GM12872 (cell line): ENCODE measurements around the gene MTFR2.
A peak's percentile ranks its signal among the peaks of the same experiment; 100 is the strongest.

Experiments
- TF ChIP-seq, protein P1 (sequence below): IDR thresholded peaks from 3 replicates; pipeline ENCODE4 v1.5.1; 2011; ENCODE audit warnings: low read depth, mild to moderate bottlenecking, low read length, moderate library complexity; ENCODE audit not compliant: insufficient read depth

The MTFR2 gene

DNA sequence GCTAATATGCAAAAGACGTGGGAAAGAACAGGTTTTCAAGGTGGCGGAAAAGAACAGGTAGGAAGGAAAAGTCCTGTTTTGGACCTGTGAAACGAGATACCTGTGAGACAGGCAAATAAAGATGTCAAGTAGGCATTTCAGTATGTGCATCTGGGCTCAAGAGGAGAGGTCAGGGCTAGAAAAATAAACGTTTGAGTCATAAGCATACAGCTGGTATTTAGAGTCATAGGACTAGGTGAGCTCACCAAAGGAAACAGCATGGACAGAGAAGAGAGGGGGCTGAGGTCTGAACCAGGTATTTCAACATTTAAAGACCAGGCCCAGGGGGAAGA, 14.9 kb downstream of the MTFR2 start:
- TF ChIP-seq, protein P1, sequence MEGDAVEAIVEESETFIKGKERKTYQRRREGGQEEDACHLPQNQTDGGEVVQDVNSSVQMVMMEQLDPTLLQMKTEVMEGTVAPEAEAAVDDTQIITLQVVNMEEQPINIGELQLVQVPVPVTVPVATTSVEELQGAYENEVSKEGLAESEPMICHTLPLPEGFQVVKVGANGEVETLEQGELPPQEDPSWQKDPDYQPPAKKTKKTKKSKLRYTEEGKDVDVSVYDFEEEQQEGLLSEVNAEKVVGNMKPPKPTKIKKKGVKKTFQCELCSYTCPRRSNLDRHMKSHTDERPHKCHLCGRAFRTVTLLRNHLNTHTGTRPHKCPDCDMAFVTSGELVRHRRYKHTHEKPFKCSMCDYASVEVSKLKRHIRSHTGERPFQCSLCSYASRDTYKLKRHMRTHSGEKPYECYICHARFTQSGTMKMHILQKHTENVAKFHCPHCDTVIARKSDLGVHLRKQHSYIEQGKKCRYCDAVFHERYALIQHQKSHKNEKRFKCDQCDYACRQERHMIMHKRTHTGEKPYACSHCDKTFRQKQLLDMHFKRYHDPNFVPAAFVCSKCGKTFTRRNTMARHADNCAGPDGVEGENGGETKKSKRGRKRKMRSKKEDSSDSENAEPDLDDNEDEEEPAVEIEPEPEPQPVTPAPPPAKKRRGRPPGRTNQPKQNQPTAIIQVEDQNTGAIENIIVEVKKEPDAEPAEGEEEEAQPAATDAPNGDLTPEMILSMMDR = no peak

DNA sequence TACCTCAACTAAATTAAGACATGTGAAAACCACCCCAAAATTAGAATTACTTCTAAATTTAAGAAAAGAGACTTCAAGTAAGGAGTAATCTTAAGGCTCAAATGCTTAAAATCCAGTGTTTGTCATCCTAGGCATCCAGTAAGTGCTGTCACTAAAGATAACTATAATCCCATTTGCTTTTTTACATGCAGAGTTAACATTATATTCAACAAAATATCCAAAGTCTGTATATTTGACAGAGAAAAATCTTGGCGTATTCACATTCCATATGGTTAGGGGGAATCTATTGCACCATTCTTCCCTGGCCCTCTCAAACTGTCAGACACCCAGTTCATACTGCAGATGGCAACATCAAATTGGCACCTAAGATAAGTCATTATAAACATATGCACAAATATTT, 17.4 kb downstream of the MTFR2 start:
- TF ChIP-seq, protein P1 = no peak

DNA sequence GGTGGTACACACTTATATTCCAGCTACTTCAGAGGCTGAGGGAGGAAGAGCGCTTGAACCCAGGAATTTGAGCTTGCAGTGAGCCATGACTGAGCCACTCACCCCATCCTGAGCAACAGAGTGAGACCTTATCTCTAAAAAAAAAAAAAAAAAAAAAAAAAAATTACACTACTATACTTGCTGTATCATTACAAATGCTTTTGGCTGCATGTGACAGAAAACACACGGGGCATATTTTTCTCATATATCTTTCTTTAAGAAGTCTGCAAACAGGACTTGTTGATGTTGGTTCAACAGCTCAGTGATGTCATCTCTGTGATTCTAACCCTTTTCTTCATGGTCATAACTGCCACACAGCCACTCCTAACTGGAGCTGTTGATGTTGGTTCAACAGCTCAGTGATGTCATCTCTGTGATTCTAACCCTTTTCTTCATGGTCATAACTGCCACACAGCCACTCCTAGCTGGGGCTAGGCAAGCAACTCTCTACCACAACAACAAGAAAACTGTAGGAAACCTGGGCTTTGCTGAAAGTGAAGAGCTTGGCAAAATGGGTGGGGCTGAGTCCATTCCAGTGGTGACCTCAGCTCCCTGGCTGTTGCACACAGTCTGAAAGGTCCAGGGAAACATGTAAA, 19.8 kb downstream of the MTFR2 start:
- TF ChIP-seq, protein P1 = no peak

DNA sequence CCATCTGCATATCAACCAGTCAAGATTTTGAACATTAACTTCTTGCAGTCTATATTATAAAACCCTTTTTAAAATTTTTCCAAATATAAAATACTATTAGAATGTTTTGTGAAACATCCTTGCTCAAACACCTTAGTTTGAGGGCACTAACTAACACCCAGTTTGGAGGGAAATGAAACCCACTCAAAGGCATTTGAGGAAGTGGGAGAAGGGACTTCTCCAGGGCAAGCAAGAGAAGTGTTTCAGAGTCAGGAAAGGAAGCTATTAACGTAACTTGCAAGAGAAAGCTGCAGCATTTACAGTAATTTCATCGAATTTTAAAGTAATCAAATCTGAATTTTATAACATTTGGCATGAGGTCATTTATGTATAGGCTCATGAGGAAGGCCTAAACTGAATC, 21.3 kb downstream of the MTFR2 start:
- TF ChIP-seq, protein P1 = no peak

DNA sequence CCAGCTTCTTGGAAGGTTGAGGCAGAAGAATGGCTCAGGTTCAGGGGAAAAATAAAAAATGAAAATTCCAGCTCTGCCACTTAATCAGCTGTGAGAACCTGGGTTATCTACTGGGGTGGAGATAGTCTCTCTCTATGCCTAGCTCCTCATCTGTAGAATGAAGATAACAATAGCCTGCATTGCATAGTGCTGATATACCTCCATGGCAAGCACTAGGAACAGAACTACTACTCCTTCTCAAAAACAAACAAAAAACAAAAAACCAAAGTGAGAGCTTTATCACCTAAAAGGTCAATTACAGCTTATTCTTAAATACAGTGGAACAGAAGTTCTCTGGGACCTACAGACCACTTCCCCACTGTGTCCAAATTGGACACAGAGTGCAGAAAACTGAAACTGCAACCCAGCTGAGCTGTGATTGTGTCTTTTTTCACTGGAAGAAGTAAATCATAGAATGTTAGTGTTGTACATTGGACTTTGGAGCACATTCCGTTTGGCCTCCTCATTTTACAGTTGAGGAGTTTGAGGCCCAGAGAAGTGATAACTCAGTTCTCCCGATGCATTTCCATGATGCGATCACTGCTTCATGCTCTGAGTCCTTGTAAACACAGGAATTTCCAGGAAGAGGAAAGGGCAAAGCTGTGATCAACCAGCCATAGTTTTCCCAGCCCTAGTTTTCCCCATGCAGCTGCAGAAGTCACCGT, 23.3 kb downstream of the MTFR2 start:
- TF ChIP-seq, protein P1 = no peak

DNA sequence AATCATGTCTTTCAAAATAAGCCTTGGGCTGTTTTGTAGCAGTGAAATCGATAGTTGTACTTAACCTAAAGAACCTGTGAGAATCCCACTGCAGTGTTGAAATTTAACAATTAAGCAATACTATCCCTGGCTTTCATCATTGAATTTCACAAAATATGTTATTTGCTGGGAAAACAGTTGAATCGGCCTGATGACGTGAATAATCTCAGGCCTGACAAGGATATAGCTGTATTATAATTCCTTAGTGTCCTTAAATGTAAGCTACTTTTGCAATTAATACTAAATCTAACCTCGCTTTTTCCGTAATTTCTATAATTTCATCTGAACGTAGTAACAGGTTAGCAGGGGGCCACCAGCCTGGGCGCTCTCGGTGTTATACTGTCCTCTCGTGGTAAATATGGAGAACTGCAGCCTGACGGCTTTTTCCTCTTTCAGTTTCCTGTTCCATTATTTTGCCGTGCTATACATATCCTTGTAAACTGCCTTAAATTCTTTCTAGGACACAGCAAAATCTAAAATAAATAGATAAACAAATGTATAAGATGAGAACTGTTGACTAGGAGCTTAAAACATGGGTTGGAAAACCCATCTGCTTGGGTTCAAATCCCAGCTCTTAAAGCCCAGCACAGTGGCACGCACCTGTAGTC, 24.0 kb downstream of the MTFR2 start:
- TF ChIP-seq, protein P1 = peak; percentile 99

DNA sequence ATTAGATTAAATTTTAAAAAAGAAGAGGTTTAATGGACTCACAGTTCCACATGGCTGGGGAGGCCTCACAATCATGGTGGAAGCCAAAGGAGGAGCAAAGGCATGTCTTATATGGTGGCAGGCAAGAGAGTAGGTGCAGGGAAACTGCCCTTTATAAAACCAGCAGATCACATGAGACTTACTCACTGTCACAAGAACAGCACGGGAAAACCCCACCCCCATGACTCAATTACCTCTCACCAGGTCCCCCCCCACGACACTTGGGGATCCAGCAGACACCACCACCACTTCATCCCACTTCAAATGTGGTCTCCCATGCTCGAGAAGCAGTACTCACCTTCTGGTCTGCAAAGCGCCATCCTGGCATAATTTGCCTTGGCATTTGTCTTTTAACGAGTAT, 24.6 kb downstream of the MTFR2 start:
- TF ChIP-seq, protein P1 = no peak
